Calu3 (cell line): ENCODE measurements around the gene LAMA2. TPM values are rescaled to one million over a fixed set of nuclear protein-coding genes. Genes with fewer than 3 reads are reported as not detected.

Experiments used
- BruUV-seq: library from RNA; stranded (reverse); fragments of 400-500 nt; replicated peaks from 2 replicates; lab custom pipeline; 2021; lab: Mats Ljungman, UMichigan
- CTCF ChIA-PET: fragments of 300-600 bp; sonication (Branson Sonifier 250); formaldehyde crosslinking; loops from one replicate; lab custom pipeline; 2022; ENCODE audit warnings: antibody characterized with exemption; lab: Charles Lee
- DNase-seq: peaks from one replicate; pipeline ENCODE4 v3.0.0; 2022
- H3K27ac Mint-ChIP-seq: one replicate; pipeline ENCODE4 v1.8.0; 2022; ENCODE audit warnings: mixed read lengths; ENCODE audit not compliant: unreplicated experiment
- H3K27me3 Mint-ChIP-seq: one replicate; pipeline ENCODE4 v1.8.0; 2022; ENCODE audit warnings: mixed read lengths; ENCODE audit not compliant: unreplicated experiment
- H3K36me3 Mint-ChIP-seq: one replicate; pipeline ENCODE4 v1.8.0; 2022; ENCODE audit warnings: mild to moderate bottlenecking, moderate library complexity, mixed read lengths; ENCODE audit not compliant: insufficient read depth, unreplicated experiment
- H3K4me1 Mint-ChIP-seq: one replicate; pipeline ENCODE4 v1.8.0; 2022; ENCODE audit warnings: mild to moderate bottlenecking, low read depth, mixed read lengths; ENCODE audit not compliant: unreplicated experiment
- H3K4me3 Mint-ChIP-seq: one replicate; pipeline ENCODE4 v1.8.0; 2022; ENCODE audit warnings: mild to moderate bottlenecking, low read depth, moderate library complexity, mixed read lengths; ENCODE audit not compliant: unreplicated experiment
- H3K9me3 Mint-ChIP-seq: one replicate; pipeline ENCODE4 v1.8.0; 2022; ENCODE audit warnings: low read depth, mixed read lengths; ENCODE audit not compliant: unreplicated experiment
- intact Hi-C: fragments of 100-400 bp; cut with micrococcal nuclease; formaldehyde crosslinking; loops from one replicate; pipeline ENCODE4 v1.10.0; 2022; ENCODE audit not compliant: unreplicated experiment
- total RNA-seq: library from RNA; stranded (reverse); gene quantifications from 2 replicates; pipeline ENCODE4 v1.2.3, GENCODE V29; 2022
- TF ChIP-seq, protein P1 (sequence below): fragments of 200-600 bp; IDR thresholded peaks from one replicate; pipeline ENCODE4 v1.8.0; 2022; ENCODE audit warnings: antibody characterized with exemption; ENCODE audit not compliant: unreplicated experiment

LAMA2 gene
- total RNA-seq, 1 experiment from 2014 or later = 0.80 TPM

GRCh38 chr6:129059650-129060049, 176.7 kb downstream of the LAMA2 start:
- Mint-ChIP-seq H3K36me3 (no peaks in the 10 kb centered on the region), H3K4me1 (no peaks in the 10 kb centered on the region), H3K4me3 (no peak overlapping the region), H3K9me3 (no peaks in the 10 kb centered on the region), H3K27ac (no peak overlapping the region), H3K27me3 (peaks cover 15% of the 10 kb centered on the region)
- CTCF ChIA-PET = no interaction called here
- no TSS peak for BruUV-seq
- TF ChIP-seq, protein P1, sequence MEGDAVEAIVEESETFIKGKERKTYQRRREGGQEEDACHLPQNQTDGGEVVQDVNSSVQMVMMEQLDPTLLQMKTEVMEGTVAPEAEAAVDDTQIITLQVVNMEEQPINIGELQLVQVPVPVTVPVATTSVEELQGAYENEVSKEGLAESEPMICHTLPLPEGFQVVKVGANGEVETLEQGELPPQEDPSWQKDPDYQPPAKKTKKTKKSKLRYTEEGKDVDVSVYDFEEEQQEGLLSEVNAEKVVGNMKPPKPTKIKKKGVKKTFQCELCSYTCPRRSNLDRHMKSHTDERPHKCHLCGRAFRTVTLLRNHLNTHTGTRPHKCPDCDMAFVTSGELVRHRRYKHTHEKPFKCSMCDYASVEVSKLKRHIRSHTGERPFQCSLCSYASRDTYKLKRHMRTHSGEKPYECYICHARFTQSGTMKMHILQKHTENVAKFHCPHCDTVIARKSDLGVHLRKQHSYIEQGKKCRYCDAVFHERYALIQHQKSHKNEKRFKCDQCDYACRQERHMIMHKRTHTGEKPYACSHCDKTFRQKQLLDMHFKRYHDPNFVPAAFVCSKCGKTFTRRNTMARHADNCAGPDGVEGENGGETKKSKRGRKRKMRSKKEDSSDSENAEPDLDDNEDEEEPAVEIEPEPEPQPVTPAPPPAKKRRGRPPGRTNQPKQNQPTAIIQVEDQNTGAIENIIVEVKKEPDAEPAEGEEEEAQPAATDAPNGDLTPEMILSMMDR = no peak
- intact Hi-C loops = no loop called here
- no peak for DNase-seq

DNA sequence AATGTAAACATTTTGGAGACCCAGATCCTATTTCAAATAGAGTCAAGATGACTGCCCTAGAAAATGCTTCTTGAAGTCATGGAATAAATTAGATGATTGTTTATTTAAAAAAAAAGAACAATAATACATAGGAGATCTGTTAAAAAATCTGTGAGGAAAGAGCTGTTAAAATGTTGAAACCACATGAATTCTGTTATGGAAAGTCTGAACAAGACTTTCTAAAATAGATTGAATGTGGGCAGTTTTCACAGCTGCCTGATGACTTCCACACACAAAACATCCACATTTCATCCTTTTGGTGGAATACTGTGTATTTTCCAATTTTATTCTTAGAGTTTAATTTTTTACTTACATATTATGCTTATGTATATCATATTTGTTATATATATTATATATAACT, 186.1 kb downstream of the LAMA2 start:
- intact Hi-C loops = no loop called here
- H3K4me1 Mint-ChIP-seq = peaks cover 10% of the 10 kb centered on the region
- DNase-seq = no peak
- H3K4me3 Mint-ChIP-seq = no peak overlapping the region
- H3K9me3 Mint-ChIP-seq = peaks cover 3% of the 10 kb centered on the region
- BruUV-seq = no TSS peak
- no peaks in the 10 kb centered on the region for H3K27me3 Mint-ChIP-seq
- CTCF ChIA-PET = no interaction called here
- no peaks in the 10 kb centered on the region for H3K36me3 Mint-ChIP-seq
- TF ChIP-seq, protein P1 = no peak
- no peak overlapping the region for H3K27ac Mint-ChIP-seq

DNA sequence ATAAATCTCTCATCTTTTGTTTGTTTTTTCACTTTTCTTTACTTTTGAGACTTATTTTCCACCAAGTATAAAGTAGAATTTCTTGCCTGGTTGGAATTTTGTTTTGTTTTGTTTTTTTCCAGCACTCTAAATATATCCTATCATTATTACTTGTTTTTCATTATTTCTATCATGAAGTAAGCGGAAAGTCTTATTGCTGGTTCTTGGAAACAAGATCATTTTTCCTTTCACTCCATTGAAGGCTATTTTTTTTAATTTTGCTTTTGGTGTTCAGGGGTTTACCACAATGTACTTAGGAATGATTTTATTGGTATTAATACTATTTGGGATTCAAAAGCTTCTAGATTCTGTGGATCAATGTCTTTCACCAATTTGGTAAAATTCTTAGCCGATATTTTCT, 190.1 kb downstream of the LAMA2 start:
- Mint-ChIP-seq H3K9me3 (no peaks in the 10 kb centered on the region), H3K27ac (no peak overlapping the region), H3K27me3 (no peaks in the 10 kb centered on the region), H3K36me3 (no peaks in the 10 kb centered on the region), H3K4me1 (peaks cover 1% of the 10 kb centered on the region), H3K4me3 (no peak overlapping the region)
- TF ChIP-seq, protein P1 = no peak
- DNase-seq = no peak
- CTCF ChIA-PET = no interaction called here
- no TSS peak for BruUV-seq
- intact Hi-C loops = no loop called here

GRCh38 chr6:129073691-129074395, 190.9 kb downstream of the LAMA2 start:
- Mint-ChIP-seq H3K4me1 (no peaks in the 10 kb centered on the region), H3K27ac (no peak overlapping the region), H3K36me3 (no peaks in the 10 kb centered on the region), H3K27me3 (no peaks in the 10 kb centered on the region), H3K4me3 (no peak overlapping the region), H3K9me3 (no peaks in the 10 kb centered on the region)
- TF ChIP-seq, protein P1 = no peak
- intact Hi-C loops = no loop called here
- BruUV-seq = no TSS peak
- DNase-seq = no peak
- CTCF ChIA-PET = no interaction called here
